ENCODE data around the gene ZNF117. TPM values are rescaled to one million over a fixed set of nuclear protein-coding genes. Genes with fewer than 3 reads are reported as not detected.
"Not testable (repeated sequence)": the region's sequence is repeated elsewhere in the genome, so short reads cannot be mapped to it uniquely, and the experiment has no call there.

ZNF117 gene
- total RNA-seq, 1 donor from 2014 or later = 12.8 TPM

GRCh38 chr7:64947252-64948000, 43.4 kb downstream of the ZNF117 start:
- peaks cover 44% of the 10 kb centered on the region for H3K27me3 Mint-ChIP-seq
- TF ChIP-seq CTCF (IDR thresholded peaks at IDR 0.05) = no peak
- H3K4me3 Mint-ChIP-seq = no peak overlapping the region
- ChIA-PET POLR2A (no interaction called here), CTCF (interaction anchor here (1.1 to 1.5 kb wide), 2 partner anchors 360 to 362 kb away, joined by 4 to 8 read pairs; no protein-coding TSS in a partner anchor)
- H3K36me3 Mint-ChIP-seq (ENCODE audit: low read depth) = no peaks in the 10 kb centered on the region
- H3K4me1 Mint-ChIP-seq = peaks cover 3% of the 10 kb centered on the region
- no peak overlapping the region for H3K27ac Mint-ChIP-seq
- ATAC-seq (ENCODE audit: low read depth) (no peak), DNase-seq (no peak)
- intact Hi-C loops (cut with micrococcal nuclease) = no loop called here
- no peaks in the 10 kb centered on the region for H3K9me3 Mint-ChIP-seq

- ATAC-seq (ENCODE audit: low read depth) (peak; percentile 40), DNase-seq (no peak)
- POLR2A ChIA-PET = no interaction called here
- peaks cover 3% of the 10 kb centered on the region for H3K4me1 Mint-ChIP-seq
- H3K27ac Mint-ChIP-seq = no peak overlapping the region
- intact Hi-C loops (cut with micrococcal nuclease) = no loop called here
- H3K36me3 Mint-ChIP-seq (ENCODE audit: low read depth) = no peaks in the 10 kb centered on the region
- TF ChIP-seq CTCF (IDR thresholded peaks at IDR 0.05) = no peak
- no peaks in the 10 kb centered on the region for H3K9me3 Mint-ChIP-seq
- CTCF ChIA-PET = no interaction called here
- peaks cover 44% of the 10 kb centered on the region for H3K27me3 Mint-ChIP-seq
- H3K4me3 Mint-ChIP-seq = no peak overlapping the region
These were observed 44.1 kb downstream of the ZNF117 start for GRCh38 chr7:64946772-64947171.

- Mint-ChIP-seq H3K36me3 (ENCODE audit: low read depth) (no peaks in the 10 kb centered on the region), H3K27me3 (peaks cover 42% of the 10 kb centered on the region), H3K4me1 (peaks cover 3% of the 10 kb centered on the region), H3K9me3 (no peaks in the 10 kb centered on the region), H3K27ac (no peak overlapping the region), H3K4me3 (no peak overlapping the region)
- CTCF ChIA-PET = no interaction called here
- intact Hi-C loops (cut with micrococcal nuclease) = no loop called here
- POLR2A ChIA-PET = no interaction called here
- DNase-seq = no peak
- ATAC-seq (ENCODE audit: low read depth) = no peak
- no peak for TF ChIP-seq CTCF (IDR thresholded peaks at IDR 0.05)
These were observed 45.2 kb downstream of the ZNF117 start for GRCh38 chr7:64945503-64946175.

- POLR2A ChIA-PET; CTCF ChIA-PET; H3K4me3 Mint-ChIP-seq; H3K4me1 Mint-ChIP-seq; ATAC-seq (ENCODE audit: low read depth); H3K36me3 Mint-ChIP-seq (ENCODE audit: low read depth); H3K27ac Mint-ChIP-seq; DNase-seq; H3K9me3 Mint-ChIP-seq; intact Hi-C loops (cut with micrococcal nuclease): not testable (repeated sequence)
- peaks cover 38% of the 10 kb centered on the region for H3K27me3 Mint-ChIP-seq
These were observed 46.0 kb downstream of the ZNF117 start for GRCh38 chr7:64944667-64945502.

- H3K4me3 Mint-ChIP-seq; POLR2A ChIA-PET; intact Hi-C loops (cut with micrococcal nuclease); H3K36me3 Mint-ChIP-seq (ENCODE audit: low read depth); CTCF ChIA-PET; H3K9me3 Mint-ChIP-seq; DNase-seq; H3K27me3 Mint-ChIP-seq; ATAC-seq (ENCODE audit: low read depth); H3K4me1 Mint-ChIP-seq; H3K27ac Mint-ChIP-seq: not testable (repeated sequence)
These were observed 50.8 kb downstream of the ZNF117 start for GRCh38 chr7:64940021-64940420.

- H3K36me3 Mint-ChIP-seq (ENCODE audit: low read depth) = peaks cover 8% of the 10 kb centered on the region
- TF ChIP-seq CTCF (IDR thresholded peaks at IDR 0.05) = no peak
- peaks cover 5% of the 10 kb centered on the region for H3K9me3 Mint-ChIP-seq
- H3K27me3 Mint-ChIP-seq = no peaks in the 10 kb centered on the region
- no peaks in the 10 kb centered on the region for H3K4me1 Mint-ChIP-seq
- ChIA-PET CTCF (interaction anchor here (1.4 kb wide), 1 partner anchor 13 kb away, joined by 4 read pairs; no protein-coding TSS in a partner anchor), POLR2A (no interaction called here)
- H3K27ac Mint-ChIP-seq = no peak overlapping the region
- ATAC-seq (ENCODE audit: low read depth) = no peak
- no peak overlapping the region for H3K4me3 Mint-ChIP-seq
- no peak for DNase-seq
- intact Hi-C loops (cut with micrococcal nuclease) = no loop called here
These were observed 52.3 kb downstream of the ZNF117 start for GRCh38 chr7:64938540-64938939.
